Measurements from ENCODE around the gene MBP. TPM values are rescaled to one million over a fixed set of nuclear protein-coding genes. Genes with fewer than 3 reads are reported as not detected.

Gene MBP
- total and polyA plus RNA-seq, 2 of the 4 experiments (the other 2 are of a cell fraction) = 0.72 to 0.90 TPM

GRCh38 chr18:77113361-77114151 is 19.0 kb downstream of the MBP start:
- ATAC-seq (ENCODE audit: low read depth) = no peak
- ChIA-PET CTCF (interaction anchor here (0.6 to 1.4 kb wide), 3 partner anchors 12 to 98 kb away, joined by 3 to 4 read pairs (median 4); no protein-coding TSS in a partner anchor), POLR2A (ENCODE audit: unreplicated experiment) (no interaction called here)
- H4K20me1 ChIP-seq (ENCODE audit: insufficient read depth, low read length) = no peaks in the 10 kb centered on the region
- no peak overlapping the region for H2AK9ac ChIP-seq (replicated peaks; ENCODE audit: low read depth, low read length, poor library complexity)
- no peak overlapping the region for H3K56ac ChIP-seq (ENCODE audit: extremely low read depth, insufficient read depth, low read length)
- intact Hi-C loops (cut with micrococcal nuclease) (no loop called here), in situ Hi-C loops (cut with MboI; ENCODE audit: low sequenced_read_pairs) (loop anchor here (25.0 kb wide), 1 partner anchor 651 kb away; no protein-coding TSS in a partner anchor), dilution Hi-C loops (cut with HindIII; ENCODE audit: low sequenced_read_pairs, unreplicated experiment) (no loop called here)
- H3K36me3 ChIP-seq (ENCODE audit: control insufficient read depth, insufficient read depth, low read length) = no peaks in the 10 kb centered on the region
- no peak overlapping the region for H4K8ac ChIP-seq (ENCODE audit: low read depth in 2 of 2, low read length in 2 of 2)
- no peak overlapping the region; the same call in 1 of the 2 replicates for H4K91ac ChIP-seq (ENCODE audit: insufficient read depth, low read depth, low read length)
- H3K4me2 ChIP-seq (ENCODE audit: low read depth, low read length) = no peak overlapping the region
- H3K23ac ChIP-seq (ENCODE audit: low read depth, low read length) = no peak overlapping the region
- no peak overlapping the region for H2AFZ ChIP-seq (replicated peaks; ENCODE audit: low read length, poor library complexity)
- no peak for TF ChIP-seq ELK1 (IDR thresholded peaks at IDR 0.05; ENCODE audit: borderline replicate concordance, low read depth, low read length)
- no peak for TF ChIP-seq FOS (IDR thresholded peaks at IDR 0.05; ENCODE audit: low read depth, low read length)
- TF ChIP-seq MXI1 (IDR thresholded peaks at IDR 0.05; ENCODE audit: borderline replicate concordance, low read depth, low read length) = no peak
- TF ChIP-seq NFE2L2 (IDR thresholded peaks at IDR 0.05; ENCODE audit: low read depth, low read length) = no peak
- TF ChIP-seq USF2 (IDR thresholded peaks at IDR 0.05; ENCODE audit: low read depth, low read length) = no peak
- TF ChIP-seq CEBPB (IDR thresholded peaks at IDR 0.05; ENCODE audit: low read depth, low read length) = no peak
- H3K27ac ChIP-seq (ENCODE audit: insufficient read depth, low read length) = peak overlapping the region; percentile 21; the same call in 1 of the 2 replicates
- WGBS, 2 experiments (ENCODE audit: extremely low coverage in 2 of 2, insufficient read length in 1 of 2) = 98% methylated on average over 7 of the region's 15 CpGs; no CpG with 5 or more reads in 1 of the 2 experiments
- H2BK120ac ChIP-seq (ENCODE audit: low read depth, low read length) = peak overlapping the region; percentile 46; the same call in 1 of the 2 replicates
- peak overlapping the region; percentile 34 for H3K14ac ChIP-seq (replicated peaks; ENCODE audit: low read depth, low read length)
- no peak for DNase-seq
- peak overlapping the region; percentile 64; the same call in 1 of the 2 replicates for H2AK5ac ChIP-seq (ENCODE audit: low read depth, low read length)
- H3K4ac ChIP-seq (ENCODE audit: low read depth, low read length) = peak overlapping the region; percentile 7
- H3K4me3 ChIP-seq (ENCODE audit: insufficient read depth, low read depth, low read length) = no peak overlapping the region
- no peak overlapping the region; the same call in 2 of the 3 replicates for H2BK15ac ChIP-seq (ENCODE audit: low read depth, low read length)
- BruUV-seq (replicated peaks) = no TSS peak
- H3K27me3 ChIP-seq (ENCODE audit: control insufficient read depth, insufficient read depth, low read length) = no peaks in the 10 kb centered on the region
- peaks cover 0 to 18% of the 10 kb centered on the region in 2 experiments; a peak in 2 of 4 replicates for H3K79me1 ChIP-seq (ENCODE audit: low read depth in 1 of 2, low read length in 2 of 2)
- H2BK20ac ChIP-seq (ENCODE audit: low read depth, low read length) = peak overlapping the region; percentile 30; the same call in 1 of the 2 replicates
- H3K9me3 ChIP-seq (ENCODE audit: control insufficient read depth, insufficient read depth, low read length) = no peaks in the 10 kb centered on the region
- no peak overlapping the region; the same call in 1 of the 2 replicates for H4K5ac ChIP-seq (ENCODE audit: low read depth, low read length)
- H3K4me1 ChIP-seq (ENCODE audit: control insufficient read depth, insufficient read depth, low read length) = peaks cover 18% of the 10 kb centered on the region
- H3K9me1 ChIP-seq (ENCODE audit: insufficient read depth, low read length) = peaks cover 17% of the 10 kb centered on the region
- no peak overlapping the region for H3K9ac ChIP-seq (ENCODE audit: low read depth, low read length)
- peak overlapping the region; percentile 35; the same call in 1 of the 2 replicates for H3K18ac ChIP-seq (ENCODE audit: low read depth, low read length)
- H2BK5ac ChIP-seq (ENCODE audit: low read depth, low read length, poor library complexity, severe bottlenecking) = peak overlapping the region; percentile 3

Data from IMR-90 (cell line).